Lower leg skin (tissue), 4 donors: Measurements from ENCODE around the gene SUFU. TPM values are rescaled to one million over a fixed set of nuclear protein-coding genes. Genes with fewer than 3 reads are reported as not detected.

Experiments
- DNase-seq, 2 donors: peaks; one replicate each; pipeline ENCODE4 v3.0.0-alpha.2; 2019; ENCODE audit warnings: low spot score in 2 of 2
- H3K4me3 ChIP-seq: fragments of 200-600 bp; sonication (generic); 2 replicates; pipeline ENCODE4 v1.5.1; 2017; ENCODE audit warnings: mild to moderate bottlenecking, low read depth; ENCODE audit not compliant: poor library complexity, severe bottlenecking
- CTCF ChIP-seq, 3 donors: fragments of 450-650 bp; IDR thresholded peaks; one replicate each; pipeline ENCODE4 v1.5.1; 2016; ENCODE audit warnings: antibody characterized with exemption in 3 of 3, mild to moderate bottlenecking in 3 of 3, moderate library complexity in 2 of 3
- POLR2A ChIP-seq, 2 donors: fragments of 450-650 bp; IDR thresholded peaks; one replicate each; pipeline ENCODE4 v1.6.1; 2016 to 2017; ENCODE audit warnings: antibody characterized with exemption in 2 of 2, mild to moderate bottlenecking in 1 of 2, moderate library complexity in 1 of 2
- WGBS, 2 donors: methylation state at CpG; one replicate each; pipeline ENCODE4 v1.1.5; 2018; 5-methylcytosine and 5-hydroxymethylcytosine counted together
- intact Hi-C: fragments of 100-400 bp; cut with DNase I; formaldehyde crosslinking; loops from one replicate; pipeline ENCODE4 v1.15.0; 2023; ENCODE audit warnings: low total_unique reads
- total RNA-seq, 4 donors: library from RNA; depleted of rRNA; stranded (reverse); fragments of >200 nt; gene quantifications; one replicate each; pipeline ENCODE4 v1.1.0, GENCODE V29; 2016

The SUFU gene
- total RNA-seq, 4 donors from 2014 or later = 15.8 to 19.8 (median 18.0) TPM

- WGBS, 2 donors = 39 to 51% methylated on average over 4 of the region's 4 CpGs
- intact Hi-C loops = no loop called here
- H3K4me3 ChIP-seq = no peak overlapping the region
- TF ChIP-seq CTCF (IDR thresholded peaks at IDR 0.05) (no peak), POLR2A (IDR thresholded peaks at IDR 0.05) (no peak)
- DNase-seq = no peak
Measured at GRCh38 chr10:102634686-102635085, 130.9 kb downstream of the SUFU start.

GRCh38 chr10:102635377-102635776 lies 131.6 kb downstream of the SUFU start:
- WGBS, 2 donors = 65 to 67% methylated on average over 4 of the region's 4 CpGs
- TF ChIP-seq CTCF (IDR thresholded peaks at IDR 0.05) (no peak), POLR2A (IDR thresholded peaks at IDR 0.05) (no peak)
- intact Hi-C loops = no loop called here
- DNase-seq = no peak
- H3K4me3 ChIP-seq = no peak overlapping the region

- no peak for DNase-seq
- 14 to 22% methylated on average over 2 of the region's 2 CpGs for WGBS, 2 donors
- intact Hi-C loops = no loop called here
- TF ChIP-seq POLR2A (IDR thresholded peaks at IDR 0.05) (no peak), CTCF (IDR thresholded peaks at IDR 0.05) (no peak)
- no peak overlapping the region for H3K4me3 ChIP-seq
Measured at GRCh38 chr10:102639537-102639936, 135.8 kb downstream of the SUFU start.

DNA sequence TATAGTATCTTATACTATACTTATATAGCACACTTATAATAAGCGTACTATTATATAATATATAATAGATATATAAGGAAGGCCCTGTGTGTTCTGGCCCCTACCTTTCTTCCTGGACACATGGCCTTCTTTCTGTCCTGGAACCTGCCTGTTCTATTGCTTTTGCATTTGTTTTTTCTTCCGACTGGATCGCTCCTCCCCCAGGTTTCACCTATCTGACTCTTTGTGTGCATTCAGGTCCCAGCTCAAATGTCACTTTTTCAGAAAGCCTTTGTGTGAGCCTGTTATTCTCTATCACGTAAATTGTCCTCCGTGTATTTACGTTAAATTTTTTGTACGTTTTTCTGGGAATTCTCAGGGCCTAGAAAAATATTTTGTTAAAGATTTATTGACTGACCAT lies 137.6 kb downstream of the SUFU start:
- WGBS, 2 donors = 16 to 19% methylated on average over 7 of the region's 7 CpGs
- H3K4me3 ChIP-seq = no peak overlapping the region
- TF ChIP-seq CTCF (IDR thresholded peaks at IDR 0.05) (no peak), POLR2A (IDR thresholded peaks at IDR 0.05) (no peak)
- intact Hi-C loops = no loop called here
- no peak for DNase-seq

GRCh38 chr10:102641880-102642735 lies 138.3 kb downstream of the SUFU start:
- H3K4me3 ChIP-seq = peak overlapping the region; percentile 62
- peak; percentile 99 to 100 for DNase-seq
- TF ChIP-seq CTCF (IDR thresholded peaks at IDR 0.05) = no peak
- TF ChIP-seq POLR2A (IDR thresholded peaks at IDR 0.05) = peak in 1 of 2 donors; percentile 82
- 0 to 2% methylated on average over 29 to 47 of the region's 77 CpGs for WGBS, 2 donors
- intact Hi-C loops = no loop called here
